Measurements from ENCODE around the gene TMEM72. TPM values are rescaled to one million over a fixed set of nuclear protein-coding genes. Genes with fewer than 3 reads are reported as not detected.

TMEM72 gene
- total and polyA plus RNA-seq, 2 experiments from 2014 or later: 1.3 to 2.3 TPM

DNA sequence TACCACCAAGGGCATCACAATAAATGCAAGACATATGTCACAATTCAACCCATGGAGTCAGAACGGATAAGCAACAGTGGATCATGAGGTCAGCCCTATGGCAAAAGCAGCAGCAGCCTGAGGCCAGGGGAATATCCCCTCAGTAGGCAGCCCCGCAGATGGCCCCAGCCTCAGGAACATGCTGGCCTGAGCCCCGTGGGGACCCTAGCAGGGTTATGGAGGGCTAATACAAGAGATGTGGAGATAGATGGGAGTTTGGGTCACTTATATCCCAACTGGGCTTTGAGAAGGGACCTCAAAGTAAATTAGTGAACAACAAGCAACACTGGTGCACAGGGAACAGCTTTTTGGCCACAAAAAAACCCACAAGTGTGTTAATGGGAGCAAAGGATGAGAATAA is 9.1 kb downstream of the TMEM72 start:
- DNase-seq (ENCODE audit: low read depth in 1 of 2, low spot score in 1 of 2): no peak
- Histone ChIP-seq H3K27ac (no peak overlapping the region), H3K27me3 (no peaks in the 10 kb centered on the region), H3K4me1 (ENCODE audit: low read depth) (no peaks in the 10 kb centered on the region), H3K4me3 (no peak overlapping the region), H3K36me3 (no peaks in the 10 kb centered on the region), H3K9me3 (ENCODE audit: low read depth) (no peaks in the 10 kb centered on the region)
- TF ChIP-seq, protein P1, sequence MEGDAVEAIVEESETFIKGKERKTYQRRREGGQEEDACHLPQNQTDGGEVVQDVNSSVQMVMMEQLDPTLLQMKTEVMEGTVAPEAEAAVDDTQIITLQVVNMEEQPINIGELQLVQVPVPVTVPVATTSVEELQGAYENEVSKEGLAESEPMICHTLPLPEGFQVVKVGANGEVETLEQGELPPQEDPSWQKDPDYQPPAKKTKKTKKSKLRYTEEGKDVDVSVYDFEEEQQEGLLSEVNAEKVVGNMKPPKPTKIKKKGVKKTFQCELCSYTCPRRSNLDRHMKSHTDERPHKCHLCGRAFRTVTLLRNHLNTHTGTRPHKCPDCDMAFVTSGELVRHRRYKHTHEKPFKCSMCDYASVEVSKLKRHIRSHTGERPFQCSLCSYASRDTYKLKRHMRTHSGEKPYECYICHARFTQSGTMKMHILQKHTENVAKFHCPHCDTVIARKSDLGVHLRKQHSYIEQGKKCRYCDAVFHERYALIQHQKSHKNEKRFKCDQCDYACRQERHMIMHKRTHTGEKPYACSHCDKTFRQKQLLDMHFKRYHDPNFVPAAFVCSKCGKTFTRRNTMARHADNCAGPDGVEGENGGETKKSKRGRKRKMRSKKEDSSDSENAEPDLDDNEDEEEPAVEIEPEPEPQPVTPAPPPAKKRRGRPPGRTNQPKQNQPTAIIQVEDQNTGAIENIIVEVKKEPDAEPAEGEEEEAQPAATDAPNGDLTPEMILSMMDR (IDR thresholded peaks at IDR 0.05; ENCODE audit: low read depth, low read length): no peak

DNA sequence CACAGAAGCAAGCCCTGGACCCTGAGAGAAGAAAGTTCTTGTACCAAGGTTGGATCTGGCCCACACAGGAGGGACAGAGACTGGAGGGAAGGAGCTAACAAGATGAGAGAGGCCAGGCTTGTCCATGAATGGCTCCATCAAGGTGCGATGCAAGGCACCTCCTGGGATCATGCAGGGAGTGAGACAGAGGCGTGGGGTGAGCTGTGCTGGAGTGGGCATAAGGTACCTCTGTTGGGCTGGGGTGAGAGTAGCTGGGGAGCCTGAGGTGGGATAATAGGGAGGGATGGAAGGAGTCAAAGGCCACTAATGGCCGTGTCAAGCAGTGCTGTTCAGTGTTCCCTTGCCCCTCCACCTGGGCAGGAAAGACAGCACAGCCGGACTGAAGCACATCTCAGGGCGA is 9.9 kb downstream of the TMEM72 start:
- Histone ChIP-seq H3K36me3 (no peaks in the 10 kb centered on the region), H3K27ac (no peak overlapping the region), H3K4me3 (no peak overlapping the region), H3K27me3 (no peaks in the 10 kb centered on the region), H3K4me1 (ENCODE audit: low read depth) (no peaks in the 10 kb centered on the region), H3K9me3 (ENCODE audit: low read depth) (no peaks in the 10 kb centered on the region)
- TF ChIP-seq, protein P1 (IDR thresholded peaks at IDR 0.05; ENCODE audit: low read depth, low read length): no peak
- DNase-seq (ENCODE audit: low read depth in 1 of 2, low spot score in 1 of 2): no peak

DNA sequence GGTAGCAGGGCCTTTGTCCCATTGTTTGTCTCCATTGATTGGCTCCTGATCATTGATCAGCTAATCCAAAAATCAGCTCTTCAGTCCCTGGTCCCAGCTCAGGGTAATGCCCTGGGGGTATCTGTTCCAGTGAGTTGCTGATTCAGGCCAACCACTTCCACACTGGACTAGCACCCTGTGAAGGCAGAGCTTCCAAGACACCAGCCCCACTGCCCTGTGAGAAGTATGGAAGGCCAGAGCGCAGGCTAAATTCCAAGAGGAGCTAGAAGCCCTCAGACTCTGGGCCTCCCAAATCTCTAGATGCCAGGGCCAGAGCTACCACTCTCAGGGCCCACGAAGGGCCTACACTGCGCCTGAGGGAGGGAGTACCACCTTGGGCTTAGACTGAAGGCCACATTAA is 10.4 kb downstream of the TMEM72 start:
- TF ChIP-seq, protein P1 (IDR thresholded peaks at IDR 0.05; ENCODE audit: low read depth, low read length): no peak
- Histone ChIP-seq H3K9me3 (ENCODE audit: low read depth) (no peaks in the 10 kb centered on the region), H3K4me1 (ENCODE audit: low read depth) (no peaks in the 10 kb centered on the region), H3K27me3 (no peaks in the 10 kb centered on the region), H3K4me3 (no peak overlapping the region), H3K27ac (no peak overlapping the region), H3K36me3 (no peaks in the 10 kb centered on the region)
- no peak for DNase-seq (ENCODE audit: low read depth in 1 of 2, low spot score in 1 of 2)

DNA sequence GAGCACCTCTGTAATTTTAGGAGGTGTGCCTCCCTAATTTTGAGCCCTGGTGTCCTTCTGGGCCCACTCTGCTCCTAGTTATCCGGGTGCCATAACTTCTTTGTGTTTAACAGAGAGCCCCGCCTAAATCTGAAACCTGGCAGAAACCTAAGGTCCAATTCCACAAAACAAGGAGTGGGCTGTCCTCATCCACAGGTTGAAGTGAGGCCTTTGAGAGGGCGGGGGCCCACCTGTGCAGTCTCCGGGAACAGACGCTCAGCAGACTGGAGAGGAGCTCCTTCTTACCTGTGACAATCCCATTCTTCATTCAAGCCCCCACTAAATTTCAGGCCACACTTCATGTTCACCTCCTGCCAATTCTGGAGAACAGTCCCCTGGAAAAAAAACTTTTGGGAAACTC is 10.9 kb downstream of the TMEM72 start:
- Histone ChIP-seq H3K4me3 (no peak overlapping the region), H3K9me3 (ENCODE audit: low read depth) (no peaks in the 10 kb centered on the region), H3K27ac (no peak overlapping the region), H3K36me3 (no peaks in the 10 kb centered on the region), H3K27me3 (no peaks in the 10 kb centered on the region), H3K4me1 (ENCODE audit: low read depth) (no peaks in the 10 kb centered on the region)
- no peak for DNase-seq (ENCODE audit: low read depth in 1 of 2, low spot score in 1 of 2)
- TF ChIP-seq, protein P1 (IDR thresholded peaks at IDR 0.05; ENCODE audit: low read depth, low read length): no peak

DNA sequence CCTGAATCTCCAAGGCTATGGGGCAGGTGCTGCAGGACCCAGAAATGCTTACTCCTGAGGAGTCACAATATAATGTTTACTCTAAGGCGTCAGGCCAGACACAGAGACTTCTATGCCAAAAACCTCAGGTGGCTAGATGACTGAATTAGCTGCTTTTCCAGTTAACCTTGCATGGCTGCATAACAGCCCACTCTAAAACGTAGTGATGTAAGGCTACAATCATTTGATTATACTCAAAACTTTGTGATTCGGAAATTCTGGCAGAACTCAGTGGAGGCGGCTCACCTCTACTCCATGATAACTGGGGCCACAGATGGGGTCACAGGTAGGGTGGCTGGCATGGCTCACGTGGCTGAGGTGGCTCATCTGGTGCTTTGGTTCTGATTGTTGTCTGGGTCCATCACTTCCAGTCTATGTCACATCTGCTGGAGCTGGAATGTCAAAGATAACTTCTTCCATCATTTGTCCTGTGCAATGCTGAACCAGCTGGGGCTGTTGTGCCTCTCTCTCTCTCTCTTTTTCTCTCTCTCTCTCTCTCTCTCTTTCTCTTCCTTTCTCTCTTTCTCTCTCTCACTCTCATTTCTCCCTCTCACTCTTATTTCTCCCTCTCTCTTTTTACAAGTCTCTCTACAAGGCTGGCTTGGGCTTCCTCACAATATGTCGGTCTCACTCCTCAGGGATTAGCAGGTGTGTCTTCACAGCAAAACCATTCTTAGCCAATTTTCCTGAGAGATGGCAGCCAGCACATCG is 11.8 kb downstream of the TMEM72 start:
- DNase-seq (ENCODE audit: low read depth in 1 of 2, low spot score in 1 of 2): no peak
- Histone ChIP-seq H3K27me3 (no peaks in the 10 kb centered on the region), H3K4me1 (ENCODE audit: low read depth) (no peaks in the 10 kb centered on the region), H3K9me3 (ENCODE audit: low read depth) (no peaks in the 10 kb centered on the region), H3K36me3 (no peaks in the 10 kb centered on the region), H3K27ac (no peak overlapping the region), H3K4me3 (no peak overlapping the region)
- TF ChIP-seq, protein P1 (IDR thresholded peaks at IDR 0.05; ENCODE audit: low read depth, low read length): no peak
